Measurements from ENCODE around the gene TRAPPC3.

TRAPPC3 gene

GRCh38 chr1:36097693-36098585 is 51.3 kb downstream of the TRAPPC3 start:
- DNase-seq, result no peak

GRCh38 chr1:36096500-36097432 is 52.5 kb downstream of the TRAPPC3 start:
- peak; percentile 53 for DNase-seq

GRCh38 chr1:36095760-36096405 is 53.4 kb downstream of the TRAPPC3 start:
- no peak for DNase-seq

GRCh38 chr1:36094621-36095061 is 54.6 kb downstream of the TRAPPC3 start:
- DNase-seq, result no peak

GRCh38 chr1:36093929-36094328 is 55.4 kb downstream of the TRAPPC3 start:
- DNase-seq, result no peak

GRCh38 chr1:36093226-36093625 is 56.1 kb downstream of the TRAPPC3 start:
- no peak for DNase-seq

GRCh38 chr1:36092798-36093185 is 56.5 kb downstream of the TRAPPC3 start:
- DNase-seq, result no peak

- DNase-seq, result no peak
Measured at GRCh38 chr1:36092166-36092797, 57.0 kb downstream of the TRAPPC3 start.

- no peak for DNase-seq
Measured at GRCh38 chr1:36091698-36092097, 57.6 kb downstream of the TRAPPC3 start.

- DNase-seq, result no peak
Measured at GRCh38 chr1:36091141-36091540, 58.1 kb downstream of the TRAPPC3 start.

- peak; percentile 51 for DNase-seq
Measured at GRCh38 chr1:36089393-36090121, 59.7 kb downstream of the TRAPPC3 start.

GRCh38 chr1:36088577-36089392 is 60.5 kb downstream of the TRAPPC3 start, which contains the start of gene ADPRS:
TSS of gene ADPRS (plus strand) at chr1:36088892. CDS start at chr1:36088905, 13 bp downstream.
- peak; percentile 95 for DNase-seq

GRCh38 chr1:36088265-36088576 is 61.1 kb downstream of the TRAPPC3 start:
- DNase-seq, result no peak

GRCh38 chr1:36087233-36088123 is 61.8 kb downstream of the TRAPPC3 start:
- peak; percentile 28 for DNase-seq

Data from DMS53 (cell line).